Adrenal gland (tissue), 5 donors: Measurements from ENCODE around the gene TIFAB.

ENCODE experiments used
- CTCF ChIP-seq, 6 experiments: fragments of 450-650 bp in 4 of 6; fragments of 200-600 bp in 2 of 6; sonication (generic) in 1 of 6; IDR thresholded peaks; 1 replicate in 5 of 6; 2 replicates in 1 of 6; pipeline versions ENCODE4 v1.5.1 to v1.8.0; 2016 to 2021; ENCODE audit warnings: antibody characterized with exemption in 6 of 6, mild to moderate bottlenecking in 2 of 6, moderate library complexity in 1 of 6
- POLR2A ChIP-seq, 2 donors: fragments of 450-650 bp; IDR thresholded peaks; one replicate each; pipeline ENCODE4 v1.6.1; 2017; ENCODE audit warnings: antibody characterized with exemption in 2 of 2, mild to moderate bottlenecking in 2 of 2, moderate library complexity in 1 of 2
- donor health status: DM: no; HTN: no; CAD: no.

GRCh38 chr5:135437422-135437795 lies 14.7 kb downstream of the TIFAB start:
- TF ChIP-seq CTCF (IDR thresholded peaks at IDR 0.05) (no peak), POLR2A (IDR thresholded peaks at IDR 0.05) (no peak)
